ENCODE measurements around the gene ATP5MC2. TPM values are rescaled to one million over a fixed set of nuclear protein-coding genes. Genes with fewer than 3 reads are reported as not detected.

The ATP5MC2 gene
- total and polyA plus RNA-seq, 2 of the 4 experiments (the other 2 are of a cell fraction) = 309 to 361 TPM

GRCh38 chr12:53651737-53652136, 24.1 kb downstream of the ATP5MC2 start:
- no peak for DNase-seq
- POLR2A ChIA-PET (ENCODE audit: unreplicated experiment) = no interaction called here

More at GRCh38 chr12:53651737-53652136, 24.1 kb downstream of the ATP5MC2 start:
- WGBS, 2 experiments (ENCODE audit: extremely low coverage in 2 of 2, insufficient read length in 1 of 2) = no CpG with 5 or more reads among the region's 1 CpG
- H2BK120ac ChIP-seq (ENCODE audit: low read depth, low read length) = no peak overlapping the region
- no peaks in the 10 kb centered on the region for H4K20me1 ChIP-seq (ENCODE audit: insufficient read depth, low read length)
- no TSS peak for BruUV-seq (replicated peaks)
- H2BK20ac ChIP-seq (ENCODE audit: low read depth, low read length) = no peak overlapping the region
- no peak overlapping the region for H4K8ac ChIP-seq (ENCODE audit: low read depth in 2 of 2, low read length in 2 of 2)
- H2AK5ac ChIP-seq (ENCODE audit: low read depth, low read length) = no peak overlapping the region; the same call in 1 of the 2 replicates
- no peaks in the 10 kb centered on the region for H3K79me1 ChIP-seq (ENCODE audit: low read depth in 1 of 2, low read length in 2 of 2)
- H3K4me2 ChIP-seq (ENCODE audit: low read depth, low read length) = no peak overlapping the region
- H3K4ac ChIP-seq (ENCODE audit: low read depth, low read length) = no peak overlapping the region
- no peak overlapping the region for H3K9ac ChIP-seq (ENCODE audit: low read depth, low read length)
- H3K36me3 ChIP-seq (ENCODE audit: control insufficient read depth, insufficient read depth, low read length) = no peaks in the 10 kb centered on the region
- H3K9me1 ChIP-seq (ENCODE audit: insufficient read depth, low read length) = no peaks in the 10 kb centered on the region
- no peak overlapping the region for H2BK5ac ChIP-seq (ENCODE audit: low read depth, low read length, poor library complexity, severe bottlenecking)
- peaks cover 1% of the 10 kb centered on the region; the same call in 1 of the 2 replicates for H3K4me1 ChIP-seq (ENCODE audit: control insufficient read depth, insufficient read depth, low read length)
- intact Hi-C loops (cut with micrococcal nuclease) (no loop called here), dilution Hi-C loops (cut with HindIII; ENCODE audit: low sequenced_read_pairs, unreplicated experiment) (no loop called here), in situ Hi-C loops (cut with MboI; ENCODE audit: low sequenced_read_pairs) (no loop called here)
- CTCF ChIA-PET = interaction anchor here (0.6 to 0.7 kb wide), 2 partner anchors 9 to 23 kb away, joined by 6 to 7 read pairs; no protein-coding TSS in a partner anchor
- no peak overlapping the region for H2AFZ ChIP-seq (replicated peaks; ENCODE audit: low read length, poor library complexity)
- H2BK15ac ChIP-seq (ENCODE audit: low read depth, low read length) = no peak overlapping the region
- no peak overlapping the region for H4K5ac ChIP-seq (ENCODE audit: low read depth, low read length)
- ATAC-seq (ENCODE audit: low read depth) = no peak
- H3K27ac ChIP-seq (ENCODE audit: insufficient read depth, low read length) = no peak overlapping the region
- no peak overlapping the region for H3K14ac ChIP-seq (replicated peaks; ENCODE audit: low read depth, low read length)
- TF ChIP-seq USF2 (IDR thresholded peaks at IDR 0.05; ENCODE audit: low read depth, low read length) (no peak), MXI1 (IDR thresholded peaks at IDR 0.05; ENCODE audit: borderline replicate concordance, low read depth, low read length) (no peak), CHD1 (IDR thresholded peaks at IDR 0.05; ENCODE audit: low read depth, low read length) (no peak), FOS (IDR thresholded peaks at IDR 0.05; ENCODE audit: low read depth, low read length) (no peak), MAZ (IDR thresholded peaks at IDR 0.05; ENCODE audit: borderline replicate concordance, low read depth, low read length) (no peak), MAFK (IDR thresholded peaks at IDR 0.05; ENCODE audit: low read depth, low read length) (no peak), SMC3 (IDR thresholded peaks at IDR 0.05; ENCODE audit: low read depth, low read length) (no peak), POLR2A (IDR thresholded peaks at IDR 0.05; ENCODE audit: low read depth, low read length) (no peak), CTCF (conservative IDR thresholded peaks at IDR 0.05; ENCODE audit: low read depth, low read length) (no peak)
- no peak overlapping the region for H3K56ac ChIP-seq (ENCODE audit: extremely low read depth, insufficient read depth, low read length)
- no peaks in the 10 kb centered on the region; the same call in 1 of the 2 replicates for H3K27me3 ChIP-seq (ENCODE audit: control insufficient read depth, insufficient read depth, low read length)
- H3K23ac ChIP-seq (ENCODE audit: low read depth, low read length) = no peak overlapping the region
- H3K9me3 ChIP-seq (ENCODE audit: control insufficient read depth, insufficient read depth, low read length) = no peaks in the 10 kb centered on the region
- no peak overlapping the region for H4K91ac ChIP-seq (ENCODE audit: insufficient read depth, low read depth, low read length)
- H3K4me3 ChIP-seq (ENCODE audit: insufficient read depth, low read depth, low read length) = no peak overlapping the region
- no peak overlapping the region; the same call in 1 of the 2 replicates for H3K18ac ChIP-seq (ENCODE audit: low read depth, low read length)
- no peak overlapping the region for H2AK9ac ChIP-seq (replicated peaks; ENCODE audit: low read depth, low read length, poor library complexity)
